UCSD-AML1 (cell line): ENCODE data around the gene LIN7A.

ENCODE experiments used
- DNase-seq: peaks from one replicate; lab custom pipeline; 2025; ENCODE audit not compliant: unreplicated experiment; lab: John Stamatoyannopoulos, UW

The LIN7A gene

GRCh38 chr12:80937391-80938238 is at the start of gene LIN7A:
Gene LIN7A (minus strand): TSS chr12:80937934. CDS start chr12:80937722, 212 bp downstream.
- DNase-seq: no peak

- DNase-seq: no peak
These were observed 48.5 kb upstream of the LIN7A start for GRCh38 chr12:80986224-80986623.

- no peak for DNase-seq
These were observed 42.1 kb upstream of the LIN7A start for GRCh38 chr12:80979816-80980215.

- DNase-seq: no peak
These were observed 41.5 kb upstream of the LIN7A start for GRCh38 chr12:80979251-80979650.

GRCh38 chr12:80977346-80977745 is 39.6 kb upstream of the LIN7A start:
- DNase-seq: no peak

GRCh38 chr12:80968326-80968725 is 30.6 kb upstream of the LIN7A start:
- DNase-seq: no peak

- DNase-seq: no peak
These were observed 29.8 kb upstream of the LIN7A start for GRCh38 chr12:80967565-80967964.

GRCh38 chr12:80966001-80966400 is 28.3 kb upstream of the LIN7A start:
- no peak for DNase-seq

- DNase-seq: no peak
These were observed 20.4 kb upstream of the LIN7A start for GRCh38 chr12:80958162-80958561.

- no peak for DNase-seq
These were observed 17.3 kb upstream of the LIN7A start for GRCh38 chr12:80954857-80955520.

- DNase-seq: no peak
These were observed 14.7 kb upstream of the LIN7A start for GRCh38 chr12:80952443-80952842.

GRCh38 chr12:80946591-80946990 is 8.9 kb upstream of the LIN7A start:
- DNase-seq: no peak

- DNase-seq: no peak
These were observed 5.6 kb upstream of the LIN7A start for GRCh38 chr12:80943338-80943737.

GRCh38 chr12:80941916-80942315 is 4.2 kb upstream of the LIN7A start:
- no peak for DNase-seq

GRCh38 chr12:80939231-80939950 is 1.7 kb upstream of the LIN7A start:
- DNase-seq: peak; percentile 2

- DNase-seq: no peak
These were observed 663 bp upstream of the LIN7A start for GRCh38 chr12:80938397-80938796.

- peak; percentile 6 for DNase-seq
These were observed 918 bp downstream of the LIN7A start for GRCh38 chr12:80936642-80937390.

- no peak for DNase-seq
These were observed 1.4 kb downstream of the LIN7A start for GRCh38 chr12:80936353-80936641.

GRCh38 chr12:80935111-80935510 is 2.6 kb downstream of the LIN7A start:
- no peak for DNase-seq

- DNase-seq: no peak
These were observed 11.8 kb downstream of the LIN7A start for GRCh38 chr12:80925983-80926382.

GRCh38 chr12:80925237-80925636 is 12.5 kb downstream of the LIN7A start:
- DNase-seq: no peak
